ENCODE data around the gene UHRF1. TPM values are rescaled to one million over a fixed set of nuclear protein-coding genes. Genes with fewer than 3 reads are reported as not detected.

The UHRF1 gene
- total and polyA plus RNA-seq, 2 of the 13 experiments (the other 11 are each of a cell fraction or from before 2014, with no cell fraction given): 6.8 to 78.4 TPM

GRCh38 chr19:4968462-4969291, 59.4 kb downstream of the UHRF1 start, which contains the start of gene KDM4B (continued):
- TF ChIP-seq ZBTB10 (CRISPR knock-in tag; IDR thresholded peaks at IDR 0.05; ENCODE audit: borderline replicate concordance) (0 out of 2 replicates have a peak, but pooled peaks have one; percentile 38), HNRNPK (IDR thresholded peaks at IDR 0.05; ENCODE audit: low read depth, low read length, poor library complexity, severe bottlenecking) (peak; percentile 71), GTF2F1 (IDR thresholded peaks at IDR 0.05; ENCODE audit: low read length) (no peak), ZNF510 (CRISPR knock-in tag; IDR thresholded peaks at IDR 0.05; ENCODE audit: low read depth) (no peak), PRDM15 (CRISPR knock-in tag; IDR thresholded peaks at IDR 0.05) (no peak), ZSCAN20 (CRISPR knock-in tag; IDR thresholded peaks at IDR 0.05; ENCODE audit: borderline replicate concordance) (no peak), EP300 (IDR thresholded peaks at IDR 0.05; ENCODE audit: low read depth in 2 of 2, low read length in 2 of 2) (no peak), EP300 (CRISPR knock-in tag; IDR thresholded peaks at IDR 0.05; ENCODE audit: borderline replicate concordance) (no peak), CCDC6 (CRISPR knock-in tag; IDR thresholded peaks at IDR 0.05) (no peak), ZNF850 (CRISPR knock-in tag; conservative IDR thresholded peaks at IDR 0.05) (no peak), SMAD3 (CRISPR knock-in tag; IDR thresholded peaks at IDR 0.05) (no peak), HNF1B (CRISPR knock-in tag; IDR thresholded peaks at IDR 0.05) (peak; percentile 84), ZNF841 (CRISPR knock-in tag; IDR thresholded peaks at IDR 0.05; ENCODE audit: borderline replicate concordance) (no peak), ELF4 (CRISPR knock-in tag; IDR thresholded peaks at IDR 0.05; ENCODE audit: borderline replicate concordance) (no peak), NAIF1 (CRISPR knock-in tag; IDR thresholded peaks at IDR 0.05; ENCODE audit: borderline replicate concordance) (no peak), IKZF5 (CRISPR knock-in tag; IDR thresholded peaks at IDR 0.05) (peak; percentile 79), ETV6 (CRISPR knock-in tag; conservative IDR thresholded peaks at IDR 0.05) (no peak)
